ENCODE data around the gene BLVRB. TPM values are rescaled to one million over a fixed set of nuclear protein-coding genes. Genes with fewer than 3 reads are reported as not detected.

The BLVRB gene
- total and polyA plus RNA-seq, 2 experiments from 2014 or later: 43.7 to 53.7 TPM

DNA sequence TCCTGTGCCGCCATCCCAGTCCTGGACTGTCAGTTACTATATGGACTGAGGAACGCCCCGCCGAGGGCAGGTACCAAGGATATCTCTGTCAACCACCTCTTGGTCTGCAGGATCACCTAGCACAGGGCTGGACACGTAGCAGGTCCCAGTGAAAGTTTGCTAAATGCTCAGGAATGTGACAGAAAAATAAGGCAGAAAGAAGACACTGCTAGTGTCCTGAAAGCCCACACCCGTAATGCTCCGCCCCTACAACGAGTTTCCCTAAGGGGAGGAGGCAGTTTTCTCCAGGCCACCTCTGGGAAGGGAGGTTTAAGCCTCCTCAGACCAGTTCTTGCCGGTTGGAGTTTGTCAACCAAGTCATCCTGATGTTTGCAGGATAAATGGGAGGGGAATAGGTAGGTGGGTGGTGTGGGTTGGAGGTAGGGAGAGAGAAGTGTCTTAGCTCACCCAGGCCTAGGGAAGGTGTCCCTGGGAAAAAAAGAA lies 19.7 kb downstream of the BLVRB start:
- Mint-ChIP-seq H3K27ac (peak overlapping the region; percentile 92), H3K4me1 (peaks cover 30% of the 10 kb centered on the region), H3K9me3 (peaks cover 3% of the 10 kb centered on the region; the same call in 2 of the 3 replicates), H3K27me3 (ENCODE audit: insufficient read depth, low read depth, poor library complexity) (peaks cover 13% of the 10 kb centered on the region), H3K36me3 (ENCODE audit: low read depth) (peaks cover 24% of the 10 kb centered on the region), H3K4me3 (peak overlapping the region; percentile 57; the same call in 2 of the 3 replicates)
- Histone ChIP-seq H3K4me3 (no peak overlapping the region), H3K4me1 (ENCODE audit: insufficient read depth) (peaks cover 14% of the 10 kb centered on the region), H4K20me1 (replicated peaks; ENCODE audit: insufficient read depth) (peaks cover 8% of the 10 kb centered on the region; the same call in 1 of the 2 replicates), H3K79me2 (replicated peaks; ENCODE audit: insufficient read depth) (peaks cover 24% of the 10 kb centered on the region), H3K36me3 (ENCODE audit: insufficient read depth) (peaks cover 11% of the 10 kb centered on the region; the same call in 1 of the 2 replicates), H3K4me2 (peak overlapping the region; percentile 86), H3K9me2 (ENCODE audit: insufficient read depth) (no peaks in the 10 kb centered on the region), H2AFZ (no peak overlapping the region), H3F3A (replicated peaks; ENCODE audit: low read depth) (peaks cover 16% of the 10 kb centered on the region), H3K27ac (ENCODE audit: low read depth) (peak overlapping the region; percentile 92; the same call in 1 of the 2 replicates), H3K27me3 (ENCODE audit: insufficient read depth) (no peaks in the 10 kb centered on the region)
- TF ChIP-seq NANOG (IDR thresholded peaks at IDR 0.05; ENCODE audit: borderline replicate concordance) (no peak), POLR2AphosphoS5 (IDR thresholded peaks at IDR 0.05; ENCODE audit: low read depth) (no peak), STAT1 (IDR thresholded peaks at IDR 0.05; ENCODE audit: unreplicated experiment) (no peak), EZH2phosphoT487 (IDR thresholded peaks at IDR 0.05; ENCODE audit: unreplicated experiment) (no peak), JUNB (IDR thresholded peaks at IDR 0.05; ENCODE audit: unreplicated experiment) (no peak), ZNF331 (CRISPR knock-in tag; IDR thresholded peaks at IDR 0.05; ENCODE audit: low read depth) (no peak)
- TF ChIP-seq, protein P1, sequence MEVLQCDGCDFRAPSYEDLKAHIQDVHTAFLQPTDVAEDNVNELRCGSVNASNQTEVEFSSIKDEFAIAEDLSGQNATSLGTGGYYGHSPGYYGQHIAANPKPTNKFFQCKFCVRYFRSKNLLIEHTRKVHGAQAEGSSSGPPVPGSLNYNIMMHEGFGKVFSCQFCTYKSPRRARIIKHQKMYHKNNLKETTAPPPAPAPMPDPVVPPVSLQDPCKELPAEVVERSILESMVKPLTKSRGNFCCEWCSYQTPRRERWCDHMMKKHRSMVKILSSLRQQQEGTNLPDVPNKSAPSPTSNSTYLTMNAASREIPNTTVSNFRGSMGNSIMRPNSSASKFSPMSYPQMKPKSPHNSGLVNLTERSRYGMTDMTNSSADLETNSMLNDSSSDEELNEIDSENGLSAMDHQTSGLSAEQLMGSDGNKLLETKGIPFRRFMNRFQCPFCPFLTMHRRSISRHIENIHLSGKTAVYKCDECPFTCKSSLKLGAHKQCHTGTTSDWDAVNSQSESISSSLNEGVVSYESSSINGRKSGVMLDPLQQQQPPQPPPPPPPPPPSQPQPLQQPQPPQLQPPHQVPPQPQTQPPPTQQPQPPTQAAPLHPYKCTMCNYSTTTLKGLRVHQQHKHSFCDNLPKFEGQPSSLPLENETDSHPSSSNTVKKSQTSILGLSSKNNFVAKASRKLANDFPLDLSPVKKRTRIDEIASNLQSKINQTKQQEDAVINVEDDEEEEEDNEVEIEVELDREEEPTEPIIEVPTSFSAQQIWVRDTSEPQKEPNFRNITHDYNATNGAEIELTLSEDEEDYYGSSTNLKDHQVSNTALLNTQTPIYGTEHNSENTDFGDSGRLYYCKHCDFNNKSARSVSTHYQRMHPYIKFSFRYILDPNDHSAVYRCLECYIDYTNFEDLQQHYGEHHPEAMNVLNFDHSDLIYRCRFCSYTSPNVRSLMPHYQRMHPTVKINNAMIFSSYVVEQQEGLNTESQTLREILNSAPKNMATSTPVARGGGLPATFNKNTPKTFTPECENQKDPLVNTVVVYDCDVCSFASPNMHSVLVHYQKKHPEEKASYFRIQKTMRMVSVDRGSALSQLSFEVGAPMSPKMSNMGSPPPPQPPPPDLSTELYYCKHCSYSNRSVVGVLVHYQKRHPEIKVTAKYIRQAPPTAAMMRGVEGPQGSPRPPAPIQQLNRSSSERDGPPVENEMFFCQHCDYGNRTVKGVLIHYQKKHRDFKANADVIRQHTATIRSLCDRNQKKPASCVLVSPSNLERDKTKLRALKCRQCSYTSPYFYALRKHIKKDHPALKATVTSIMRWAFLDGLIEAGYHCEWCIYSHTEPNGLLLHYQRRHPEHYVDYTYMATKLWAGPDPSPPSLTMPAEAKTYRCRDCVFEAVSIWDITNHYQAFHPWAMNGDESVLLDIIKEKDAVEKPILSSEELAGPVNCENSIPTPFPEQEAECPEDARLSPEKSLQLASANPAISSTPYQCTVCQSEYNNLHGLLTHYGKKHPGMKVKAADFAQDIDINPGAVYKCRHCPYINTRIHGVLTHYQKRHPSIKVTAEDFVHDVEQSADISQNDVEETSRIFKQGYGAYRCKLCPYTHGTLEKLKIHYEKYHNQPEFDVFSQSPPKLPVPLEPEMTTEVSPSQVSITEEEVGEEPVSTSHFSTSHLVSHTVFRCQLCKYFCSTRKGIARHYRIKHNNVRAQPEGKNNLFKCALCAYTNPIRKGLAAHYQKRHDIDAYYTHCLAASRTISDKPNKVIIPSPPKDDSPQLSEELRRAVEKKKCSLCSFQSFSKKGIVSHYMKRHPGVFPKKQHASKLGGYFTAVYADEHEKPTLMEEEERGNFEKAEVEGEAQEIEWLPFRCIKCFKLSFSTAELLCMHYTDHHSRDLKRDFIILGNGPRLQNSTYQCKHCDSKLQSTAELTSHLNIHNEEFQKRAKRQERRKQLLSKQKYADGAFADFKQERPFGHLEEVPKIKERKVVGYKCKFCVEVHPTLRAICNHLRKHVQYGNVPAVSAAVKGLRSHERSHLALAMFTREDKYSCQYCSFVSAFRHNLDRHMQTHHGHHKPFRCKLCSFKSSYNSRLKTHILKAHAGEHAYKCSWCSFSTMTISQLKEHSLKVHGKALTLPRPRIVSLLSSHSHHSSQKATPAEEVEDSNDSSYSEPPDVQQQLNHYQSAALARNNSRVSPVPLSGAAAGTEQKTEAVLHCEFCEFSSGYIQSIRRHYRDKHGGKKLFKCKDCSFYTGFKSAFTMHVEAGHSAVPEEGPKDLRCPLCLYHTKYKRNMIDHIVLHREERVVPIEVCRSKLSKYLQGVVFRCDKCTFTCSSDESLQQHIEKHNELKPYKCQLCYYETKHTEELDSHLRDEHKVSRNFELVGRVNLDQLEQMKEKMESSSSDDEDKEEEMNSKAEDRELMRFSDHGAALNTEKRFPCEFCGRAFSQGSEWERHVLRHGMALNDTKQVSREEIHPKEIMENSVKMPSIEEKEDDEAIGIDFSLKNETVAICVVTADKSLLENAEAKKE (CRISPR knock-in tag; IDR thresholded peaks at IDR 0.05): no peak
- TF ChIP-seq, protein P2, sequence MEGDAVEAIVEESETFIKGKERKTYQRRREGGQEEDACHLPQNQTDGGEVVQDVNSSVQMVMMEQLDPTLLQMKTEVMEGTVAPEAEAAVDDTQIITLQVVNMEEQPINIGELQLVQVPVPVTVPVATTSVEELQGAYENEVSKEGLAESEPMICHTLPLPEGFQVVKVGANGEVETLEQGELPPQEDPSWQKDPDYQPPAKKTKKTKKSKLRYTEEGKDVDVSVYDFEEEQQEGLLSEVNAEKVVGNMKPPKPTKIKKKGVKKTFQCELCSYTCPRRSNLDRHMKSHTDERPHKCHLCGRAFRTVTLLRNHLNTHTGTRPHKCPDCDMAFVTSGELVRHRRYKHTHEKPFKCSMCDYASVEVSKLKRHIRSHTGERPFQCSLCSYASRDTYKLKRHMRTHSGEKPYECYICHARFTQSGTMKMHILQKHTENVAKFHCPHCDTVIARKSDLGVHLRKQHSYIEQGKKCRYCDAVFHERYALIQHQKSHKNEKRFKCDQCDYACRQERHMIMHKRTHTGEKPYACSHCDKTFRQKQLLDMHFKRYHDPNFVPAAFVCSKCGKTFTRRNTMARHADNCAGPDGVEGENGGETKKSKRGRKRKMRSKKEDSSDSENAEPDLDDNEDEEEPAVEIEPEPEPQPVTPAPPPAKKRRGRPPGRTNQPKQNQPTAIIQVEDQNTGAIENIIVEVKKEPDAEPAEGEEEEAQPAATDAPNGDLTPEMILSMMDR (conservative IDR thresholded peaks at IDR 0.05; ENCODE audit: low read depth in 2 of 2): no peak
- TF ChIP-seq, protein P3, sequence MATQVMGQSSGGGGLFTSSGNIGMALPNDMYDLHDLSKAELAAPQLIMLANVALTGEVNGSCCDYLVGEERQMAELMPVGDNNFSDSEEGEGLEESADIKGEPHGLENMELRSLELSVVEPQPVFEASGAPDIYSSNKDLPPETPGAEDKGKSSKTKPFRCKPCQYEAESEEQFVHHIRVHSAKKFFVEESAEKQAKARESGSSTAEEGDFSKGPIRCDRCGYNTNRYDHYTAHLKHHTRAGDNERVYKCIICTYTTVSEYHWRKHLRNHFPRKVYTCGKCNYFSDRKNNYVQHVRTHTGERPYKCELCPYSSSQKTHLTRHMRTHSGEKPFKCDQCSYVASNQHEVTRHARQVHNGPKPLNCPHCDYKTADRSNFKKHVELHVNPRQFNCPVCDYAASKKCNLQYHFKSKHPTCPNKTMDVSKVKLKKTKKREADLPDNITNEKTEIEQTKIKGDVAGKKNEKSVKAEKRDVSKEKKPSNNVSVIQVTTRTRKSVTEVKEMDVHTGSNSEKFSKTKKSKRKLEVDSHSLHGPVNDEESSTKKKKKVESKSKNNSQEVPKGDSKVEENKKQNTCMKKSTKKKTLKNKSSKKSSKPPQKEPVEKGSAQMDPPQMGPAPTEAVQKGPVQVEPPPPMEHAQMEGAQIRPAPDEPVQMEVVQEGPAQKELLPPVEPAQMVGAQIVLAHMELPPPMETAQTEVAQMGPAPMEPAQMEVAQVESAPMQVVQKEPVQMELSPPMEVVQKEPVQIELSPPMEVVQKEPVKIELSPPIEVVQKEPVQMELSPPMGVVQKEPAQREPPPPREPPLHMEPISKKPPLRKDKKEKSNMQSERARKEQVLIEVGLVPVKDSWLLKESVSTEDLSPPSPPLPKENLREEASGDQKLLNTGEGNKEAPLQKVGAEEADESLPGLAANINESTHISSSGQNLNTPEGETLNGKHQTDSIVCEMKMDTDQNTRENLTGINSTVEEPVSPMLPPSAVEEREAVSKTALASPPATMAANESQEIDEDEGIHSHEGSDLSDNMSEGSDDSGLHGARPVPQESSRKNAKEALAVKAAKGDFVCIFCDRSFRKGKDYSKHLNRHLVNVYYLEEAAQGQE (IDR thresholded peaks at IDR 0.05; ENCODE audit: unreplicated experiment): no peak
- TF ChIP-seq, protein P4, sequence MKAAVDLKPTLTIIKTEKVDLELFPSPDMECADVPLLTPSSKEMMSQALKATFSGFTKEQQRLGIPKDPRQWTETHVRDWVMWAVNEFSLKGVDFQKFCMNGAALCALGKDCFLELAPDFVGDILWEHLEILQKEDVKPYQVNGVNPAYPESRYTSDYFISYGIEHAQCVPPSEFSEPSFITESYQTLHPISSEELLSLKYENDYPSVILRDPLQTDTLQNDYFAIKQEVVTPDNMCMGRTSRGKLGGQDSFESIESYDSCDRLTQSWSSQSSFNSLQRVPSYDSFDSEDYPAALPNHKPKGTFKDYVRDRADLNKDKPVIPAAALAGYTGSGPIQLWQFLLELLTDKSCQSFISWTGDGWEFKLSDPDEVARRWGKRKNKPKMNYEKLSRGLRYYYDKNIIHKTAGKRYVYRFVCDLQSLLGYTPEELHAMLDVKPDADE (IDR thresholded peaks at IDR 0.05): no peak
- DNase-seq (ENCODE audit: low spot score): peak; percentile 81
- ATAC-seq: peak; percentile 1; the same call in 2 of the 3 replicates
